GM12878 (cell line): ENCODE results near the gene SLC9A7. TPM values are rescaled to one million over a fixed set of nuclear protein-coding genes. Genes with fewer than 3 reads are reported as not detected.

ENCODE experiments used
- CHD1 ChIP-seq: IDR thresholded peaks from 2 replicates; pipeline ENCODE4 v1.6.1; 2012; ENCODE audit warnings: low read depth, low read length, improper control_type of control experiment
- E2F8 ChIP-seq: fragments of 450-650 bp; IDR thresholded peaks from 2 replicates; pipeline ENCODE4 v1.6.1; 2018; ENCODE audit warnings: mild to moderate bottlenecking, low read depth, moderate library complexity; ENCODE audit not compliant: partially characterized antibody
- EED ChIP-seq: sonication (generic); IDR thresholded peaks from 2 replicates; pipeline ENCODE4 v1.6.1; 2016; ENCODE audit warnings: antibody characterized with exemption, low read depth
- EGR1 ChIP-seq, 2 experiments: IDR thresholded peaks; 1 replicate in 1 of 2; 2 replicates in 1 of 2; pipeline ENCODE4 v1.6.1; 2011 to 2012; ENCODE audit warnings: low read depth in 2 of 2, low read length in 2 of 2, borderline replicate concordance in 1 of 2, mild to moderate bottlenecking in 1 of 2, moderate library complexity in 1 of 2
- FOXK2 ChIP-seq: fragments of 450-650 bp; IDR thresholded peaks from 2 replicates; pipeline ENCODE4 v1.6.1; 2017; ENCODE audit warnings: mild to moderate bottlenecking, moderate library complexity
- HCFC1 ChIP-seq: fragments of 150-350 bp; IDR thresholded peaks from 2 replicates; pipeline ENCODE4 v1.6.1; 2014; ENCODE audit warnings: low read length
- HDGF ChIP-seq: fragments of 450-650 bp; IDR thresholded peaks from 2 replicates; pipeline ENCODE4 v1.6.1; 2016; ENCODE audit warnings: antibody characterized with exemption
- IRF5 ChIP-seq: fragments of 450-650 bp; IDR thresholded peaks from 2 replicates; pipeline ENCODE4 v1.6.1; 2017; ENCODE audit warnings: borderline replicate concordance
- KLF5 ChIP-seq: fragments of 450-650 bp; IDR thresholded peaks from 2 replicates; pipeline ENCODE4 v1.6.1; 2014; ENCODE audit warnings: mild to moderate bottlenecking; ENCODE audit not compliant: partially characterized antibody
- MLLT1 ChIP-seq: fragments of 450-650 bp; IDR thresholded peaks from 2 replicates; pipeline ENCODE4 v1.6.1; 2016; ENCODE audit warnings: mild to moderate bottlenecking
- MTA3 ChIP-seq: IDR thresholded peaks from 2 replicates; pipeline ENCODE4 v1.6.1; 2012; ENCODE audit warnings: low read length, inconsistent platforms, borderline replicate concordance
- MXI1 ChIP-seq: fragments of 150-350 bp; IDR thresholded peaks from 2 replicates; pipeline ENCODE4 v1.6.1; 2011; ENCODE audit warnings: low read depth, mild to moderate bottlenecking, inconsistent platforms, low read length, improper control_type of control experiment
- NR2C2 ChIP-seq: IDR thresholded peaks from 2 replicates; pipeline ENCODE4 v1.6.1; 2011; ENCODE audit warnings: borderline replicate concordance, low read depth; ENCODE audit not compliant: control insufficient read depth, insufficient read length
- PAX5 ChIP-seq: IDR thresholded peaks from 2 replicates; pipeline ENCODE4 v1.6.1; 2011; ENCODE audit warnings: low read depth, low read length, borderline replicate concordance
- PML ChIP-seq: IDR thresholded peaks from 2 replicates; pipeline ENCODE4 v1.6.1; 2012; ENCODE audit warnings: low read length, inconsistent platforms
- RB1 ChIP-seq: fragments of 450-650 bp; formaldehyde crosslinking; IDR thresholded peaks from 2 replicates; pipeline ENCODE4 v1.6.1; 2017; ENCODE audit warnings: mild to moderate bottlenecking, borderline replicate concordance
- RELA ChIP-seq: fragments of 450-650 bp; IDR thresholded peaks from 2 replicates; pipeline ENCODE4 v1.8.0; 2014; ENCODE audit warnings: borderline replicate concordance; ENCODE audit not compliant: partially characterized antibody
- SP1 ChIP-seq: IDR thresholded peaks from one replicate; pipeline ENCODE4 v1.6.1; 2011; ENCODE audit warnings: low read depth, low read length
- SUPT20H ChIP-seq: IDR thresholded peaks from 2 replicates; pipeline ENCODE4 v1.6.1; 2011; ENCODE audit warnings: low read depth, mild to moderate bottlenecking, low read length, moderate library complexity, borderline replicate concordance; ENCODE audit not compliant: control insufficient read depth
- TCF12 ChIP-seq: IDR thresholded peaks from 2 replicates; pipeline ENCODE4 v1.6.1; 2011; ENCODE audit warnings: low read depth, mild to moderate bottlenecking, low read length
- ZNF24 ChIP-seq: fragments of 450-650 bp; IDR thresholded peaks from 2 replicates; pipeline ENCODE4 v1.6.1; 2017; ENCODE audit warnings: antibody characterized with exemption, mild to moderate bottlenecking
- ZNF384 ChIP-seq: IDR thresholded peaks from 2 replicates; pipeline ENCODE4 v1.6.1; 2012; ENCODE audit warnings: low read depth, mild to moderate bottlenecking, low read length, improper control_type of control experiment, borderline replicate concordance
- polyA plus RNA-seq, 11 experiments: library from polyadenylated mRNA; depleted of rRNA in 4 of 11; unstranded in 6 of 11; stranded (reverse) in 5 of 11; fragments of >200 nt; fragmentation: Nextera tagmentation in 4 of 11; fragmentation: Illumina TruSeq in 1 of 11; extraction: Ambion mirVana in 4 of 11; extraction: Trizol in 1 of 11; gene quantifications; 1 replicate in 1 of 11; 2 replicates in 10 of 11; pipeline versions ENCODE4 v1.2.1 to v1.2.3, GENCODE V29; 2011 to 2016; ENCODE audit warnings: inconsistent platforms in 2 of 11, missing spikeins in 2 of 11, low read depth in 1 of 11
- total RNA-seq, 4 experiments: library from RNA; depleted of rRNA in 3 of 4; stranded (reverse); fragments of >200 nt in 3 of 4; fragmentation: Illumina TruSeq in 1 of 4; extraction: Trizol in 1 of 4; gene quantifications; 2 replicates each; pipeline versions ENCODE4 v1.2.1 to v1.2.3, GENCODE V29; 2013 to 2021
- TF ChIP-seq, protein P1 (sequence below): IDR thresholded peaks from 2 replicates; pipeline ENCODE4 v1.6.1; 2011; ENCODE audit warnings: low read depth, mild to moderate bottlenecking, low read length, moderate library complexity, borderline replicate concordance; ENCODE audit errors: extremely low read depth
- TF ChIP-seq, protein P2 (sequence below): IDR thresholded peaks from 2 replicates; pipeline ENCODE4 v1.6.1; 2012; ENCODE audit warnings: low read depth, low read length, improper control_type of control experiment

SLC9A7 gene
- total and polyA plus RNA-seq, 10 of the 15 experiments (the other 5 are each of a cell fraction or from before 2014, with no cell fraction given), result 5.0 to 62.8 (median 30.5) TPM

- TF ChIP-seq E2F8 (peak; percentile 52), MXI1 (peak; percentile 13; the same call in 1 of the 2 replicates), RB1 (0 out of 2 replicates have a peak, but pooled peaks have one; percentile 17), ZNF384 (peak; percentile 91), IRF5 (no peak), RELA (peak; percentile 98), EED (peak; percentile 93), NR2C2 (no peak), HDGF (no peak), PML (peak; percentile 81), MTA3 (peak; percentile 94), PAX5 (peak; percentile 59; the same call in 1 of the 2 replicates), MLLT1 (peak; percentile 92), HCFC1 (no peak), KLF5 (peak; percentile 54), SP1 (peak; percentile 28), SUPT20H (no peak), EGR1 (IDR thresholded peaks at IDR 0.05; ENCODE audit: borderline replicate concordance in 1 of 2, low read depth in 2 of 2, low read length in 2 of 2) (no peak), CHD1 (no peak), ZNF24 (peak; percentile 42; the same call in 1 of the 2 replicates), FOXK2 (no peak), TCF12 (no peak)
- TF ChIP-seq, protein P1, sequence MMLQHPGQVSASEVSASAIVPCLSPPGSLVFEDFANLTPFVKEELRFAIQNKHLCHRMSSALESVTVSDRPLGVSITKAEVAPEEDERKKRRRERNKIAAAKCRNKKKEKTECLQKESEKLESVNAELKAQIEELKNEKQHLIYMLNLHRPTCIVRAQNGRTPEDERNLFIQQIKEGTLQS, result no peak
- TF ChIP-seq, protein P2, sequence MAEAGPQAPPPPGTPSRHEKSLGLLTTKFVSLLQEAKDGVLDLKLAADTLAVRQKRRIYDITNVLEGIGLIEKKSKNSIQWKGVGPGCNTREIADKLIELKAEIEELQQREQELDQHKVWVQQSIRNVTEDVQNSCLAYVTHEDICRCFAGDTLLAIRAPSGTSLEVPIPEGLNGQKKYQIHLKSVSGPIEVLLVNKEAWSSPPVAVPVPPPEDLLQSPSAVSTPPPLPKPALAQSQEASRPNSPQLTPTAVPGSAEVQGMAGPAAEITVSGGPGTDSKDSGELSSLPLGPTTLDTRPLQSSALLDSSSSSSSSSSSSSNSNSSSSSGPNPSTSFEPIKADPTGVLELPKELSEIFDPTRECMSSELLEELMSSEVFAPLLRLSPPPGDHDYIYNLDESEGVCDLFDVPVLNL, result no peak
These were observed 45.0 kb downstream of the SLC9A7 start (continued) for GRCh38 chrX:46713672-46714490.
